ENCODE data around the gene DIP2C. TPM values are rescaled to one million over a fixed set of nuclear protein-coding genes. Genes with fewer than 3 reads are reported as not detected.

The DIP2C gene
- total RNA-seq, 1 donor from 2014 or later: 30.8 TPM

- Histone ChIP-seq H3K27me3 (ENCODE audit: low read depth) (no peaks in the 10 kb centered on the region), H3K9me3 (replicated peaks) (no peaks in the 10 kb centered on the region), H3K4me1 (no peaks in the 10 kb centered on the region), H3K4me3 (no peak overlapping the region), H3K27ac (replicated peaks) (no peak overlapping the region), H3K36me3 (peaks cover 37% of the 10 kb centered on the region)
- intact Hi-C loops (cut with micrococcal nuclease): no loop called here
- no peak for TF ChIP-seq CTCF (IDR thresholded peaks at IDR 0.05; ENCODE audit: borderline replicate concordance)
- no peak for DNase-seq
Observed at GRCh38 chr10:335151-335800, 354.2 kb downstream of the DIP2C start.

GRCh38 chr10:331186-331585 lies 358.3 kb downstream of the DIP2C start:
- no peak for TF ChIP-seq CTCF (IDR thresholded peaks at IDR 0.05; ENCODE audit: borderline replicate concordance)
- DNase-seq: no peak
- H3K4me1 ChIP-seq: peaks cover 4% of the 10 kb centered on the region
- H3K27me3 ChIP-seq (ENCODE audit: low read depth): no peaks in the 10 kb centered on the region
- no peaks in the 10 kb centered on the region for H3K9me3 ChIP-seq (replicated peaks)
- H3K4me3 ChIP-seq: no peak overlapping the region
- peaks cover 18% of the 10 kb centered on the region for H3K36me3 ChIP-seq
- no peak overlapping the region for H3K27ac ChIP-seq (replicated peaks)
- intact Hi-C loops (cut with micrococcal nuclease): no loop called here

- peaks cover 27% of the 10 kb centered on the region for H3K36me3 ChIP-seq
- TF ChIP-seq CTCF (IDR thresholded peaks at IDR 0.05; ENCODE audit: borderline replicate concordance): no peak
- no peak overlapping the region for H3K4me3 ChIP-seq
- intact Hi-C loops (cut with micrococcal nuclease): no loop called here
- H3K9me3 ChIP-seq (replicated peaks): no peaks in the 10 kb centered on the region
- peak; percentile 79 for DNase-seq
- H3K27ac ChIP-seq (replicated peaks): peak overlapping the region; percentile 41
- peaks cover 4% of the 10 kb centered on the region for H3K4me1 ChIP-seq
- H3K27me3 ChIP-seq (ENCODE audit: low read depth): no peaks in the 10 kb centered on the region
Observed at GRCh38 chr10:329361-330099, 359.9 kb downstream of the DIP2C start.

- no peak overlapping the region for H3K27ac ChIP-seq (replicated peaks)
- H3K36me3 ChIP-seq: peaks cover 36% of the 10 kb centered on the region
- H3K9me3 ChIP-seq (replicated peaks): no peaks in the 10 kb centered on the region
- no peak for TF ChIP-seq CTCF (IDR thresholded peaks at IDR 0.05; ENCODE audit: borderline replicate concordance)
- intact Hi-C loops (cut with micrococcal nuclease): no loop called here
- no peak for DNase-seq
- H3K4me3 ChIP-seq: no peak overlapping the region
- H3K4me1 ChIP-seq: peaks cover 8% of the 10 kb centered on the region
- no peaks in the 10 kb centered on the region for H3K27me3 ChIP-seq (ENCODE audit: low read depth)
Observed at GRCh38 chr10:327889-328852, 361.3 kb downstream of the DIP2C start.

- Histone ChIP-seq H3K9me3 (replicated peaks) (no peaks in the 10 kb centered on the region), H3K27me3 (ENCODE audit: low read depth) (no peaks in the 10 kb centered on the region), H3K4me1 (peaks cover 8% of the 10 kb centered on the region), H3K27ac (replicated peaks) (no peak overlapping the region), H3K4me3 (no peak overlapping the region), H3K36me3 (peaks cover 36% of the 10 kb centered on the region)
- TF ChIP-seq CTCF (IDR thresholded peaks at IDR 0.05; ENCODE audit: borderline replicate concordance): no peak
- intact Hi-C loops (cut with micrococcal nuclease): no loop called here
- DNase-seq: no peak
Observed at GRCh38 chr10:326894-327635, 362.4 kb downstream of the DIP2C start.
